NAMALWA (cell line): ENCODE results near the gene FARP1.
"Not testable (repeated sequence)": the region's sequence is repeated elsewhere in the genome, so short reads cannot be mapped to it uniquely, and the experiment has no call there.

Source experiments
- DNase-seq: peaks from one replicate; pipeline ENCODE4 v3.0.0-alpha.2; 2015; ENCODE audit warnings: low spot score

Gene FARP1

GRCh38 chr13:98228661-98229341 is 85.9 kb downstream of the FARP1 start:
- DNase-seq: no peak

GRCh38 chr13:98230762-98231161 is 87.9 kb downstream of the FARP1 start:
- DNase-seq: not testable (repeated sequence)

- no peak for DNase-seq
These were observed 89.6 kb downstream of the FARP1 start for GRCh38 chr13:98232456-98232855.

GRCh38 chr13:98233127-98233526 is 90.2 kb downstream of the FARP1 start:
- no peak for DNase-seq

GRCh38 chr13:98234348-98234747 is 91.5 kb downstream of the FARP1 start:
- no peak for DNase-seq

GRCh38 chr13:98236197-98236596 is 93.3 kb downstream of the FARP1 start:
- DNase-seq: no peak

GRCh38 chr13:98237331-98237730 is 94.4 kb downstream of the FARP1 start:
- no peak for DNase-seq

GRCh38 chr13:98239162-98240076 is 96.5 kb downstream of the FARP1 start:
- DNase-seq: no peak

- no peak for DNase-seq
These were observed 97.2 kb downstream of the FARP1 start for GRCh38 chr13:98240135-98240534.

GRCh38 chr13:98240974-98241373 is 98.1 kb downstream of the FARP1 start:
- no peak for DNase-seq

GRCh38 chr13:98241976-98242375 is 99.1 kb downstream of the FARP1 start:
- no peak for DNase-seq

GRCh38 chr13:98242403-98242802 is 99.5 kb downstream of the FARP1 start:
- no peak for DNase-seq

GRCh38 chr13:98243929-98244272 is 101.0 kb downstream of the FARP1 start:
- no peak for DNase-seq

GRCh38 chr13:98246538-98247172 is 103.8 kb downstream of the FARP1 start:
- no peak for DNase-seq

- DNase-seq: no peak
These were observed 108.8 kb downstream of the FARP1 start for GRCh38 chr13:98251708-98252107.

- DNase-seq: no peak
These were observed 110.1 kb downstream of the FARP1 start for GRCh38 chr13:98252931-98253470.

GRCh38 chr13:98253526-98253925 is 110.6 kb downstream of the FARP1 start:
- DNase-seq: no peak

- DNase-seq: no peak
These were observed 111.6 kb downstream of the FARP1 start for GRCh38 chr13:98254513-98254912.

GRCh38 chr13:98258226-98258625 is 115.3 kb downstream of the FARP1 start:
- DNase-seq: no peak

- DNase-seq: no peak
These were observed 117.7 kb downstream of the FARP1 start for GRCh38 chr13:98260357-98261164.

GRCh38 chr13:98261165-98261702 is 118.3 kb downstream of the FARP1 start:
- DNase-seq: no peak

GRCh38 chr13:98262292-98262691 is 119.4 kb downstream of the FARP1 start:
- DNase-seq: no peak
